ENCODE data around the gene ZSWIM4. TPM values are rescaled to one million over a fixed set of nuclear protein-coding genes. Genes with fewer than 3 reads are reported as not detected.

Gene ZSWIM4
- total RNA-seq, 1 donor from 2014 or later, result 9.5 TPM

- no peak for DNase-seq (ENCODE audit: low spot score)
Observed at GRCh38 chr19:13814550-13814949, 19.3 kb downstream of the ZSWIM4 start.

GRCh38 chr19:13817018-13817614 lies 21.9 kb downstream of the ZSWIM4 start:
- no peak for TF ChIP-seq CTCF (IDR thresholded peaks at IDR 0.05)
- Mint-ChIP-seq H3K27me3 (ENCODE audit: low read depth) (no peaks in the 10 kb centered on the region), H3K4me1 (ENCODE audit: low read depth) (peaks cover 1% of the 10 kb centered on the region), H3K27ac (ENCODE audit: unreplicated experiment) (no peak overlapping the region), H3K4me3 (ENCODE audit: unreplicated experiment) (no peak overlapping the region), H3K9me3 (ENCODE audit: low read depth) (no peaks in the 10 kb centered on the region), H3K36me3 (ENCODE audit: low read depth) (peaks cover 10% of the 10 kb centered on the region)
- peak; percentile 94 for DNase-seq (ENCODE audit: low spot score)

More at GRCh38 chr19:13814550-13814949, 19.3 kb downstream of the ZSWIM4 start:
- TF ChIP-seq CTCF (IDR thresholded peaks at IDR 0.05), result no peak
- no peaks in the 10 kb centered on the region for H3K4me1 Mint-ChIP-seq (ENCODE audit: low read depth)
- H3K36me3 Mint-ChIP-seq (ENCODE audit: low read depth), result peaks cover 10% of the 10 kb centered on the region
- no peak overlapping the region for H3K4me3 Mint-ChIP-seq (ENCODE audit: unreplicated experiment)
- no peaks in the 10 kb centered on the region for H3K27me3 Mint-ChIP-seq (ENCODE audit: low read depth)
- H3K27ac Mint-ChIP-seq (ENCODE audit: unreplicated experiment), result no peak overlapping the region
- no peaks in the 10 kb centered on the region for H3K9me3 Mint-ChIP-seq (ENCODE audit: low read depth)

GRCh38 chr19:13817615-13818371 lies 22.6 kb downstream of the ZSWIM4 start:
- Mint-ChIP-seq H3K27me3 (ENCODE audit: low read depth) (no peaks in the 10 kb centered on the region), H3K27ac (ENCODE audit: unreplicated experiment) (peak overlapping the region; percentile 22), H3K4me3 (ENCODE audit: unreplicated experiment) (no peak overlapping the region), H3K4me1 (ENCODE audit: low read depth) (peaks cover 6% of the 10 kb centered on the region), H3K36me3 (ENCODE audit: low read depth) (peaks cover 10% of the 10 kb centered on the region), H3K9me3 (ENCODE audit: low read depth) (no peaks in the 10 kb centered on the region)
- peak; percentile 91 for DNase-seq (ENCODE audit: low spot score)
- TF ChIP-seq CTCF (IDR thresholded peaks at IDR 0.05), result no peak

- Mint-ChIP-seq H3K27me3 (ENCODE audit: low read depth) (no peaks in the 10 kb centered on the region), H3K9me3 (ENCODE audit: low read depth) (no peaks in the 10 kb centered on the region), H3K27ac (ENCODE audit: unreplicated experiment) (no peak overlapping the region), H3K4me3 (ENCODE audit: unreplicated experiment) (no peak overlapping the region), H3K36me3 (ENCODE audit: low read depth) (peaks cover 11% of the 10 kb centered on the region), H3K4me1 (ENCODE audit: low read depth) (peaks cover 6% of the 10 kb centered on the region)
- DNase-seq (ENCODE audit: low spot score), result no peak
- TF ChIP-seq CTCF (IDR thresholded peaks at IDR 0.05), result no peak
Observed at GRCh38 chr19:13819238-13819637, 24.0 kb downstream of the ZSWIM4 start.

- no peak for DNase-seq (ENCODE audit: low spot score)
- H3K36me3 Mint-ChIP-seq (ENCODE audit: low read depth), result peaks cover 15% of the 10 kb centered on the region
Observed at GRCh38 chr19:13821292-13821691, 26.0 kb downstream of the ZSWIM4 start.

More at GRCh38 chr19:13821292-13821691, 26.0 kb downstream of the ZSWIM4 start:
- H3K4me3 Mint-ChIP-seq (ENCODE audit: unreplicated experiment), result no peak overlapping the region
- TF ChIP-seq CTCF (IDR thresholded peaks at IDR 0.05), result no peak
- H3K4me1 Mint-ChIP-seq (ENCODE audit: low read depth), result peaks cover 6% of the 10 kb centered on the region
- H3K27ac Mint-ChIP-seq (ENCODE audit: unreplicated experiment), result no peak overlapping the region
- no peaks in the 10 kb centered on the region for H3K27me3 Mint-ChIP-seq (ENCODE audit: low read depth)
- H3K9me3 Mint-ChIP-seq (ENCODE audit: low read depth), result no peaks in the 10 kb centered on the region
